Limb (tissue), 2 donors: ENCODE results near the gene JAKMIP2.
"Not testable (repeated sequence)": the region's sequence is repeated elsewhere in the genome, so short reads cannot be mapped to it uniquely, and the experiment has no call there.

Experiments used
- DNase-seq, 2 donors: peaks; one replicate each; pipeline ENCODE4 v3.0.0-alpha.2; 2016; ENCODE audit errors: extremely low spot score in 2 of 2

Gene JAKMIP2

GRCh38 chr5:147748590-147748989 is 33.9 kb downstream of the JAKMIP2 start:
- no peak for DNase-seq

- no peak for DNase-seq
Observed at GRCh38 chr5:147746986-147747385, 35.5 kb downstream of the JAKMIP2 start.

GRCh38 chr5:147743678-147744374 is 38.7 kb downstream of the JAKMIP2 start:
- peak; percentile 32 to 34 for DNase-seq

DNA sequence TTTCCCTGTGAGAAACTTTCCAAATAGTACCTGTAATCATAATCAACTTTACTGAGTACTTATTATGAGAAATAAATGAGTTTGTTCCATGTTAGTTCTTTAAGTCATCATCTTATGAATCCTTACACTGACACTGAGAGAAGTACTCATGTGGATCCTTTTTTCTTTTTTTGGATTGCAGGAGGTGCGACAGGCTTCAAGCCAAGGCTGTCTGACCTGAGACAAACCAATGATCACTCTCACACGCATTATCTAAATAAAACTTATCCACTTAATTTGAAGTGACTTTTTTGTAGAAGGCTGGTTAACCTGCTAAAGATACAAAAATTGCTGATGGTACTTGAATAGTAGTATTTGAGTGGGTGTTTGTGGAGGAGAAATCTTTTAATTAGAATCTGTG is 39.5 kb downstream of the JAKMIP2 start:
- DNase-seq = no peak

DNA sequence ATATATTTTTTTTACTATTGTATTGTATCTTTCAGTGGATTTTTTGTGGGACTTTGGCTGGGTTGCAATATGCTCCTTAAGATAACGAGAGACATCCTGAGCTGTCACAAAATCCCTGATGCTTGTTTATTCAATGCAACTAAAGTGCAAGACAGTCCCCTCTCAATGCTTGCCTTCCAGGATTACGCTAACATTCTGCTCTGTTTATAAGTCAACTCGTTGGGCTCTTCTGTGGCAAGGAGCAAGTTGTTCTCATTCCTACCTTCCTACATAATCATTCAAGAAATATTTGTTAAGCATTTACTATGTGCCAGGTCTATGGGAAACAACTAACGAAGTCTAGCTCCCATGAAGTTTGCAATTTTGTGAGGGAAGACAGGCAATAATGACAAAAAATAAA is 40.4 kb downstream of the JAKMIP2 start:
- DNase-seq = no peak

- no peak for DNase-seq
Observed at GRCh38 chr5:147740864-147741263, 41.7 kb downstream of the JAKMIP2 start.

GRCh38 chr5:147737921-147738320 is 44.6 kb downstream of the JAKMIP2 start:
- no peak for DNase-seq

DNA sequence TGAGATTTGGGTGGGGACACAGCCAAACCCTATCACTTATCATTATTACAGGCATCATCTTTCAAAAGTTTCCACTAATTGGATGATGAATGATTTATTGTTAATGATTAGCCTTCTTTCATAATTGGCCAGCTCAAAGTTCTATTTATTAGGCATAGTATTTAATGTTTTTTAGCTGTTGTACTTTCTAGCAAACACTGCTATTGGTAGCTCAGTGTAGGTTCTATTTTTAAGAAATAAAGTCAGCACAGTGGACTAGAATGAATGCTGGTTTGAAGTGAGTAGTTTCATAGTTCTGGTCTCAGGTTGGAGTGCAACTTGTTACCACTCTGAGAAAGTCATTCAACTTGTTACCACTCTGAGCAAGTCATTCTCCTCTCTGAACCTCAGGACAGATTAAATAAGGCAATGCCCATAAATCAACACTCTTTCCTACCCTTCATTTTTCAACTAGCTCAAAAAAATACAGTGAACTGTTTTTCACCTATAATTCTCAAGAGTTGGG is 46.9 kb downstream of the JAKMIP2 start:
- no peak for DNase-seq

- DNase-seq = no peak
Observed at GRCh38 chr5:147734894-147735293, 47.6 kb downstream of the JAKMIP2 start.

GRCh38 chr5:147733075-147733474 is 49.5 kb downstream of the JAKMIP2 start:
- no peak for DNase-seq

- DNase-seq = no peak
Observed at GRCh38 chr5:147732291-147732883, 50.1 kb downstream of the JAKMIP2 start.

GRCh38 chr5:147731431-147732290 is 50.9 kb downstream of the JAKMIP2 start:
- no peak for DNase-seq

- DNase-seq = no peak
Observed at GRCh38 chr5:147727200-147727599, 55.3 kb downstream of the JAKMIP2 start.

- not testable (repeated sequence) for DNase-seq
Observed at GRCh38 chr5:147721191-147721960, 61.2 kb downstream of the JAKMIP2 start.

GRCh38 chr5:147713550-147714295 is 68.8 kb downstream of the JAKMIP2 start:
- DNase-seq = no peak

DNA sequence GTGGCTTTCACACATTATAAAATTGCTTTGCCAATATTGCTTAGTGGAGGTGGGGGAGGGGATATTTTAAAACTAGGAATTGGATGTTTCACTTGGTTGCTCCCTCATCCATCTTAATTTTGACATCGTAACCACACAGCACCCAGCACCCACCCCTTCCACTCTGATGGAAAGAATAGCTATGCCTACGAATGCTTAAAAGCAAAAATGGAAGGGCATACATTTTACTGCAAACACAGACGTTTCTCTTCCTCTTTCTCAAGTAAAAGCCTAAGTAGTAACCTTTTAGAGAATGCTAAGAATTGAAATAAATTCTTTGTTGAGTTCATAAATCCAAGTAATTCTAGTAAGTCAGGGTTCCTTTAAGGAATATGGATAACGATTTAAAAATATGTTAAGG is 69.9 kb downstream of the JAKMIP2 start:
- no peak for DNase-seq

GRCh38 chr5:147712019-147712418 is 70.5 kb downstream of the JAKMIP2 start:
- no peak for DNase-seq

- no peak for DNase-seq
Observed at GRCh38 chr5:147711019-147711418, 71.5 kb downstream of the JAKMIP2 start.

DNA sequence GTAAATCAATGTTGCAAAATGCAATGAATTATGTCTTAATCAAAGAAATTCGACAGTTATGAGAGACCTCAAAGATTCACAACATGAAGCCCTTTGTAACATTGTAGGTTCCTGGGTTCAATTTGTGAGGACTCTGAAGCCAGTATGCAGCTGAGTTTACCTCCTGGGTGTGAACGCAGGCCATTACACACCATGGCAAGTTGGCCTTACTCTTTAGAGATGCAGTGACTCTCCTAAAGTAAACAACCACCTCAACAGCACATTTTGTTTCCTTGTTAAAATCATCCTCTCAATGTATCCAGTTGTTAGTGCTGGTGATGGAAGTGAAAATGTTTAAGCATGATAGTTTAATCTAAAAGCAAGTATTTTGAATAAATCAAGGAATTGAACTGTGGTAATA is 73.8 kb downstream of the JAKMIP2 start:
- no peak for DNase-seq

- no peak for DNase-seq
Observed at GRCh38 chr5:147704544-147704943, 78.0 kb downstream of the JAKMIP2 start.

- DNase-seq = no peak
Observed at GRCh38 chr5:147701468-147701867, 81.1 kb downstream of the JAKMIP2 start.
